GM12872 (cell line): ENCODE data around the gene KCNIP1.

Experiments
- CTCF ChIP-seq: IDR thresholded peaks from 3 replicates; pipeline ENCODE4 v1.5.1; 2011; ENCODE audit warnings: low read depth, mild to moderate bottlenecking, low read length, moderate library complexity; ENCODE audit not compliant: insufficient read depth

KCNIP1 gene

DNA sequence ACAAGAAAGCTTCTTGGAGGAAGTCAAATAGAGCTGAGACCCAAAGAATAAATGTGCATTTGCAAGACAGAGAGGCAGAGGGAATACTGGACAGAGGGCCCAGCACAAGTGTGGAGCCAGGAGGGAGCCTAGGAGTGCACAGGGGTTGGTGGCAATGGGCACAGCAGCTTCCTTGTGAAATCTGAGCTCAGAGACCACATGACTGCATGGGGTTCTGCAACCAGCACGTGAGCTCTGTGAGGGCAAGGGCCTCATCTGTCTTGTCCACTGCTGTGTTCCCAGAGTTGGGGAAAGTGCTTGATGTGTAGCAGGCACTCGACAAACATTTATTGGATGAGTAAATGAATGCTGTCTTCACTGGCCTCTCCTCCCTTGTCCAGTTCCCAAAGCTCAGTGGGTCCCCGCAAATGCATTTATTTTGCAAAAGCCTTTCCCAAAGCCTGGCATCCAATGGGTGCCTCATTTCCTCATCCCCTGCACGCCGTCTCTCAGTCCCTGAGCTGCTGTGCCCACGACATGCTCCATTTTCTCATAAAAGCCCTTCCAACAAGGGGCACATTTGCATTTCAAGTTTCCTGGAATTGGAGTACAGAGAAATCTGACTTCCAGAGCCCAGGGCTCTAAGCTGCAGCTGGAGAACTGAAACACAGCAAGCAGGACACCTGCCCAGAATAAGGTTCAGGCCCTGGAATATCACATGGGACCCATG is 58.5 kb downstream of the KCNIP1 start:
- no peak for TF ChIP-seq CTCF

GRCh38 chr5:170562875-170563228 is 59.0 kb downstream of the KCNIP1 start:
- TF ChIP-seq CTCF, result no peak

GRCh38 chr5:170563824-170564567 is 60.2 kb downstream of the KCNIP1 start:
- no peak for TF ChIP-seq CTCF

DNA sequence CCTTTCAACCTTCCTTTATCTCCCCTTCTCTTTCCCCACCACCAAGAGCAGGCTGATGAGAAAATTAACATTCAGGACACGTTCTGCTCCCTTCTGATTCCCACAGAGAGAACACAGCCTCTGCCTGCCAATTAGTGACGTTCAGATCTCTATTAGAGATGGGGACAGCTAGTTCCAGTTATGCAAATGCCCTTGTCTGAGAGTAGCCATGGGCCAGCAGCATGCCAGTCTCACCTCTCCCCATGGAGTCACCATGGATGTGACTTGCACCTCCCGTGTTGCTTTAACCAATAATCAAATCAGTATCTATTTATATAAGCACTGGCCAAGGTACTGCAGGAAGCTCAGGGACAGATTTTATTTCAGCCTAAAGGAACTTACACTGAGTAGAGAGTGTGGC is 61.3 kb downstream of the KCNIP1 start:
- TF ChIP-seq CTCF, result no peak

GRCh38 chr5:170569101-170569500 is 65.3 kb downstream of the KCNIP1 start:
- no peak for TF ChIP-seq CTCF

DNA sequence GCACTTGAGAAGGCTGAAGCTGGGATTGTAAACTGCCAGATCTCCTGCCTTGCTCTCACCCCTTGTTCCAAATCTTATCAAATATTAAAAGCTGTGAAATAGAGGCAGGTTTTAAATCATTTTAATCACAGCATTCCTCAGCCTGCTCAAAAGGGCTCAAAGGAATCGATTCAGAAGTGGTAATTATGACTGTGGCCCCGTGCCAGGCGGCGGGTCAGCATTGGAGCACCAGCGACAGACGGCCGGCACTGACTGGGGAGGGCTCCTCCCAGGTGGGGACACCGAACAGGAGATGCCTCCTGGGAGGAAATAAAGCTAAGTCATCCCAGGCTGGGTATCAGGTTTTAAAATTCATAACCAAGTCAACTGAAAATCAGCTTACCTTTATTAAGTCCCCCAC is 66.7 kb downstream of the KCNIP1 start:
- TF ChIP-seq CTCF, result no peak

GRCh38 chr5:170571281-170571731 is 67.5 kb downstream of the KCNIP1 start:
- TF ChIP-seq CTCF, result no peak
